ENCODE data around the gene UBXN4. TPM values are rescaled to one million over a fixed set of nuclear protein-coding genes. Genes with fewer than 3 reads are reported as not detected.

UBXN4 gene
- total RNA-seq, 4 donors from 2014 or later, result 54.2 to 101 (median 61.3) TPM

- TF ChIP-seq POLR2A (IDR thresholded peaks at IDR 0.05) (no peak), POLR2AphosphoS5 (IDR thresholded peaks at IDR 0.05) (no peak), EP300 (IDR thresholded peaks at IDR 0.05; ENCODE audit: low read depth) (no peak)
- TF ChIP-seq, protein P1, sequence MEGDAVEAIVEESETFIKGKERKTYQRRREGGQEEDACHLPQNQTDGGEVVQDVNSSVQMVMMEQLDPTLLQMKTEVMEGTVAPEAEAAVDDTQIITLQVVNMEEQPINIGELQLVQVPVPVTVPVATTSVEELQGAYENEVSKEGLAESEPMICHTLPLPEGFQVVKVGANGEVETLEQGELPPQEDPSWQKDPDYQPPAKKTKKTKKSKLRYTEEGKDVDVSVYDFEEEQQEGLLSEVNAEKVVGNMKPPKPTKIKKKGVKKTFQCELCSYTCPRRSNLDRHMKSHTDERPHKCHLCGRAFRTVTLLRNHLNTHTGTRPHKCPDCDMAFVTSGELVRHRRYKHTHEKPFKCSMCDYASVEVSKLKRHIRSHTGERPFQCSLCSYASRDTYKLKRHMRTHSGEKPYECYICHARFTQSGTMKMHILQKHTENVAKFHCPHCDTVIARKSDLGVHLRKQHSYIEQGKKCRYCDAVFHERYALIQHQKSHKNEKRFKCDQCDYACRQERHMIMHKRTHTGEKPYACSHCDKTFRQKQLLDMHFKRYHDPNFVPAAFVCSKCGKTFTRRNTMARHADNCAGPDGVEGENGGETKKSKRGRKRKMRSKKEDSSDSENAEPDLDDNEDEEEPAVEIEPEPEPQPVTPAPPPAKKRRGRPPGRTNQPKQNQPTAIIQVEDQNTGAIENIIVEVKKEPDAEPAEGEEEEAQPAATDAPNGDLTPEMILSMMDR (IDR thresholded peaks at IDR 0.05), result no peak
- in situ Hi-C loops (cut with MboI; ENCODE audit: low pct_ligation_motif_present in 1 of 4, low pct_unique_long_range_greater_than_20kb in 1 of 4, low sequenced_read_pairs in 3 of 4), result no loop called here
- no peaks in the 10 kb centered on the region for H3K9me3 ChIP-seq
- DNase-seq, result no peak
- no peak overlapping the region for H3K4me3 ChIP-seq
- H3K27me3 ChIP-seq, result no peaks in the 10 kb centered on the region
- 58 to 80% methylated on average over 2 of the region's 2 CpGs for WGBS, 2 donors (ENCODE audit: low coverage in 1 of 2)
- no peaks in the 10 kb centered on the region for H3K36me3 ChIP-seq
- H3K4me1 ChIP-seq, result no peaks in the 10 kb centered on the region
- no peak overlapping the region for H3K27ac ChIP-seq
- intact Hi-C loops (cut with DNase I; ENCODE audit: low total_unique reads), result no loop called here
These were observed 71.4 kb downstream of the UBXN4 start for GRCh38 chr2:135812907-135813511.

DNA sequence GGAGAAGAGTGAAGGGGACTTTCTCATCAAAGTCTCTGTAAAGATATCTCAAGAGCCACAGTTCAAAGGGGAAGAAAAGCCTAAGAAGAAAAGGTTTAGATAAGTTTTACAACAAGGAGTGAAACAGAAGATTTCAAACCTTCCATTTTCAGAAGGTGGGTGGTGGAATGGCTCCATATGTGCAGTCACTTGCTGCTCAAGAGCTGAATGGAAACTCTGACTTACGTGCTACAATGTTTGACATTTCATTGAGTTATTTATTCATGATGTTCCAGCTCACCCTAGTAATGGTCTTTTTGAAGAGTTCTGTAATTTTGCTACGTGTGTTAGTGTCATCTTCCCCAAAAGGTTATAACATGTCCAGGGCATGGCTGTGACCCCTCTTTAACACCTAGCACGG is 73.6 kb downstream of the UBXN4 start:
- Histone ChIP-seq H3K27me3 (no peaks in the 10 kb centered on the region), H3K4me3 (no peak overlapping the region), H3K36me3 (no peaks in the 10 kb centered on the region), H3K4me1 (no peaks in the 10 kb centered on the region), H3K9me3 (no peaks in the 10 kb centered on the region), H3K27ac (no peak overlapping the region)
- TF ChIP-seq POLR2A (IDR thresholded peaks at IDR 0.05) (no peak), EP300 (IDR thresholded peaks at IDR 0.05; ENCODE audit: low read depth) (no peak), POLR2AphosphoS5 (IDR thresholded peaks at IDR 0.05) (no peak)
- TF ChIP-seq, protein P1 (IDR thresholded peaks at IDR 0.05), result no peak
- in situ Hi-C loops (cut with MboI; ENCODE audit: low pct_ligation_motif_present in 1 of 4, low pct_unique_long_range_greater_than_20kb in 1 of 4, low sequenced_read_pairs in 3 of 4), result no loop called here
- intact Hi-C loops (cut with DNase I; ENCODE audit: low total_unique reads), result no loop called here
- DNase-seq, result no peak
- 58 to 90% methylated on average over 3 of the region's 3 CpGs for WGBS, 2 donors (ENCODE audit: low coverage in 1 of 2)

- Histone ChIP-seq H3K9me3 (peaks cover 0 to under 1% of the 10 kb centered on the region in 2 donors), H3K4me1 (no peaks in the 10 kb centered on the region), H3K4me3 (no peak overlapping the region), H3K27ac (no peak overlapping the region), H3K36me3 (no peaks in the 10 kb centered on the region), H3K27me3 (no peaks in the 10 kb centered on the region)
- in situ Hi-C loops (cut with MboI; ENCODE audit: low pct_ligation_motif_present in 1 of 4, low pct_unique_long_range_greater_than_20kb in 1 of 4, low sequenced_read_pairs in 3 of 4) (no loop called here), intact Hi-C loops (cut with DNase I; ENCODE audit: low total_unique reads) (no loop called here)
- TF ChIP-seq, protein P1 (IDR thresholded peaks at IDR 0.05), result no peak
- no peak for TF ChIP-seq POLR2AphosphoS5 (IDR thresholded peaks at IDR 0.05)
- no peak for TF ChIP-seq EP300 (IDR thresholded peaks at IDR 0.05; ENCODE audit: low read depth)
- no peak for TF ChIP-seq POLR2A (IDR thresholded peaks at IDR 0.05)
- WGBS, 2 donors (ENCODE audit: low coverage in 1 of 2), result 90% methylated on average over 16 of the region's 18 CpGs; no CpG with 5 or more reads in 1 of the 2 donors
- no peak for DNase-seq
These were observed 75.8 kb downstream of the UBXN4 start for GRCh38 chr2:135817466-135817865.

GRCh38 chr2:135817951-135818350 is 76.3 kb downstream of the UBXN4 start:
- intact Hi-C loops (cut with DNase I; ENCODE audit: low total_unique reads) (no loop called here), in situ Hi-C loops (cut with MboI; ENCODE audit: low pct_ligation_motif_present in 1 of 4, low pct_unique_long_range_greater_than_20kb in 1 of 4, low sequenced_read_pairs in 3 of 4) (no loop called here)
- Histone ChIP-seq H3K4me1 (no peaks in the 10 kb centered on the region), H3K27ac (no peak overlapping the region), H3K27me3 (no peaks in the 10 kb centered on the region), H3K9me3 (peaks cover 0 to 4% of the 10 kb centered on the region in 2 donors), H3K36me3 (no peaks in the 10 kb centered on the region), H3K4me3 (no peak overlapping the region)
- WGBS, 2 donors (ENCODE audit: low coverage in 1 of 2), result 88 to 92% methylated on average over 2 to 4 of the region's 4 CpGs
- TF ChIP-seq EP300 (IDR thresholded peaks at IDR 0.05; ENCODE audit: low read depth) (no peak), POLR2A (IDR thresholded peaks at IDR 0.05) (no peak), POLR2AphosphoS5 (IDR thresholded peaks at IDR 0.05) (no peak)
- TF ChIP-seq, protein P1 (IDR thresholded peaks at IDR 0.05), result no peak
- DNase-seq, result no peak
